ES-I3 (cell line): ENCODE data around the gene MIA3.
"Not testable (repeated sequence)": the region's sequence is repeated elsewhere in the genome, so short reads cannot be mapped to it uniquely, and the experiment has no call there.

ENCODE experiments used
- H3K36me3 ChIP-seq: 2 replicates; pipeline ENCODE4 v1.6.1; 2013; ENCODE audit warnings: mild to moderate bottlenecking, low read length, control low read depth, moderate library complexity; ENCODE audit not compliant: insufficient read depth
- H3K4me1 ChIP-seq: 2 replicates; pipeline ENCODE4 v1.6.1; 2013; ENCODE audit warnings: mild to moderate bottlenecking, control low read depth, low read length; ENCODE audit not compliant: insufficient read depth
- H3K9ac ChIP-seq: 2 replicates; pipeline ENCODE4 v1.6.1; 2013; ENCODE audit warnings: low read depth, mild to moderate bottlenecking, low read length, moderate library complexity
- H3K9me3 ChIP-seq: 2 replicates; pipeline ENCODE4 v1.6.1; 2013; ENCODE audit warnings: mild to moderate bottlenecking, low read length, moderate library complexity; ENCODE audit not compliant: control insufficient read depth, insufficient read depth

The MIA3 gene

DNA sequence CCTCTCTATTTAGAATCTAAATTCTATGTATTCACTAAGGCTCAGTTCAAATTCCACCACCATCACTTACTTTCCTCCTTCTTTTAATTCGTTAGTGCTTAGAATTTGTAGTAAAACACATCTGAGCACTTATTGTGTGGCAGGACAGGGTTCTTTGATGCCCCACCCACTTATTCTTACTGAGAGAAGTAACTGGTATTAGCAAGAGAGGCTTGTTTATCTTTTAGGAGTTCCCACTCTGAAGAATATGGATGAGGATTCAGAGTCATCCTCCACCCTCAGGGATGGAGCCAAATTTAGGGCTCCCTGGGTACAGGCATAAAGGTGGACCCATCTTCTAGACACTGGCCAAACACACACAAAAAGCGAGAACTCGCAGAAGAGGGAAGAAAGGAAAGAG is 16.6 kb upstream of the MIA3 start:
- H3K4me1 ChIP-seq = no peaks in the 10 kb centered on the region
- no peaks in the 10 kb centered on the region for H3K36me3 ChIP-seq
- H3K9ac ChIP-seq = no peak overlapping the region
- H3K9me3 ChIP-seq = no peaks in the 10 kb centered on the region

DNA sequence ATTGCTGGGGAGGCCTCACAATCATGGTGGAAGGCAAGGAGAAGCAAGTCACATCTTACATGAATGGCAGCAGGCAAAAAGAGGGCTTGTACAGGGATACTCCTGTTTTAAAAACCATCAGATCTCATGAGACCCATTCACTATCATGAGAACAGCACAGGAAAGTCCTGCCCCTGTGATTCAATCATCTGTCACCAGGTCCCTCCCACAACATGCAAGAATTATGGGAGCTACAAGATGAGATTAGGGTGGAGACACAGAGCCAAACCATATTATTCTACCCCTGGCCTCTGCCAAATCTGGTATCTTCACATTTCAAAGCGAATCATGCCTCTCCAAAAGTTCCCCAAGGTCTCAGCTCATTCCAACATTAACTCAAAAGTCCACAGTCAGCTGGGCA is 11.1 kb upstream of the MIA3 start:
- Histone ChIP-seq H3K9me3 (no peaks in the 10 kb centered on the region), H3K36me3 (no peaks in the 10 kb centered on the region), H3K9ac (no peak overlapping the region), H3K4me1 (no peaks in the 10 kb centered on the region)

DNA sequence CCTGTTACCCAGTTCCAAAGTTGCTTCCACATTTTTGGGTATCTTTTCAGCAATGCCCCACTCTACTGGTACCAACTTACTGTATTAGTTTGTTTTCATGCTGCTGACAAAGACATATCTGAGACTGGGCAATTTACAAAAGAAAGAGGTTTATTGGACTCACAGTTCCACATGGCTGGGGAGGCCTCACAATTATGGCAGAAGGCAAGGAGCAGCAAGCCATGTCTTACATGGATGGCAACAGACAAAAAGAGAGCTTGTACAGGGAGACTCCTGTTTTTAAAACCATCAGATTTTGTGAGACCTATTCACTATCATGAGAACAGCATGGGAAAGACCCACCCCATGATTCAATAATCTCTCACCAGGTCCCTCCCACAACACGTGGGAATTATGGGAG is 8.8 kb upstream of the MIA3 start:
- H3K9ac ChIP-seq, H3K4me1 ChIP-seq, H3K36me3 ChIP-seq, H3K9me3 ChIP-seq: not testable (repeated sequence)

DNA sequence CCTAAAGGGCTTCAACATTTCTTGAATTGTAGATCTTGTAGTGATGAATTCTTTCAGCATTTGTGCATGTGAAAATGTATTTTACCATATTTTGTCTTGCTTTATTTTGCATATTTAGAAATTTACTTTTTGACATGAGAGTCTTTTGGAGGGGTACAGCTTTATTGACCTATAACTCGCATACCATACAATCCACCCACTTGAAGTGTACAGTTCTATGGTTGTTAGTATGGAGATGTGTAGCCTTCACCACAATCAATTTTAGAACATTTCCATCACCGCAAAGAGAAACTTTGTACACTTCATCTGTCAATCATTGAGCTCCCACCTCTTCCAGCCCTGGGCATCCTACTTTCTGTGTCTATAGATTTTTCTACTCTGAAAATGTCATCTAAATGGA is 7.2 kb upstream of the MIA3 start:
- Histone ChIP-seq H3K4me1 (no peaks in the 10 kb centered on the region), H3K36me3 (no peaks in the 10 kb centered on the region), H3K9me3 (no peaks in the 10 kb centered on the region), H3K9ac (no peak overlapping the region)

DNA sequence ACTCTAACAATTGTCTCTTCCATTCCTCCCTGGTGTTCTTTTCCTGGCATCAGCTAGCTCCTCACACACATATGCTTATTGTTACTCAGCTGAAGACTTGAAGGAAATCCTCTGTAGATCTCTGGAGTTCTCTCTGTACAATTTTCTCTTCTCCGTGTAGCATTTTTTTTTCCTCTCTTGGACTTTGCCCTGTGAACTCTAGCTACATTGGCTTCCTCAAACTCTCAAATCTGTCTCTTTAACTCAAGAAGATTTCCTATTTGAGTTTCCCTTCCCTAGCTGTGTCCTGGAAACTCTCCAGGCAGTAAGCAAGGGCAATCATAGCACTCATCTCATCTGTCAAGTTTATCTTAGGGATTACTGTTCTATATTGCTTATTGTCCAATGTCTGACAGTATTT is 4.3 kb upstream of the MIA3 start:
- no peaks in the 10 kb centered on the region for H3K4me1 ChIP-seq
- H3K9ac ChIP-seq = no peak overlapping the region
- no peaks in the 10 kb centered on the region for H3K9me3 ChIP-seq
- no peaks in the 10 kb centered on the region for H3K36me3 ChIP-seq

DNA sequence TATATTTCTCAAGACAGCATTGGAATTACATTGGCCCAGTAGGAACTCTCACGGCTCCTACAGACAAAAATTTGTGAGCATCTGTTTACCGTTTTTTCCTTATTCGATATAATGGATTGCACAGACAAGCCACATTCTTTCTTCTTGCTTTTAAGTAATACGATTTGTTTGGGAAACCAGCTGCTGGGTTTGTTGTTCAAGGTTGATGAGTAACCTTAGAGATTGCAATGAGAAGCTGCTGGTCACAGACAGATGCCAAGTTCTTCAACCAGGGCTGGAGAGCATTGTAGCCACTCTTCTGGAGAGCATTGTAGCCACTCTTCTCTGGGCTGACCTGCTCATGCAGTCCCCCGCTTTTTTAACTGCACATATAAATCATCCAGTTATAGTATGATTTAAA is 1.4 kb upstream of the MIA3 start:
- no peaks in the 10 kb centered on the region for H3K9me3 ChIP-seq
- no peaks in the 10 kb centered on the region; the same call in 1 of the 2 replicates for H3K36me3 ChIP-seq
- no peaks in the 10 kb centered on the region for H3K4me1 ChIP-seq
- peak overlapping the region; percentile 56; the same call in 1 of the 2 replicates for H3K9ac ChIP-seq

DNA sequence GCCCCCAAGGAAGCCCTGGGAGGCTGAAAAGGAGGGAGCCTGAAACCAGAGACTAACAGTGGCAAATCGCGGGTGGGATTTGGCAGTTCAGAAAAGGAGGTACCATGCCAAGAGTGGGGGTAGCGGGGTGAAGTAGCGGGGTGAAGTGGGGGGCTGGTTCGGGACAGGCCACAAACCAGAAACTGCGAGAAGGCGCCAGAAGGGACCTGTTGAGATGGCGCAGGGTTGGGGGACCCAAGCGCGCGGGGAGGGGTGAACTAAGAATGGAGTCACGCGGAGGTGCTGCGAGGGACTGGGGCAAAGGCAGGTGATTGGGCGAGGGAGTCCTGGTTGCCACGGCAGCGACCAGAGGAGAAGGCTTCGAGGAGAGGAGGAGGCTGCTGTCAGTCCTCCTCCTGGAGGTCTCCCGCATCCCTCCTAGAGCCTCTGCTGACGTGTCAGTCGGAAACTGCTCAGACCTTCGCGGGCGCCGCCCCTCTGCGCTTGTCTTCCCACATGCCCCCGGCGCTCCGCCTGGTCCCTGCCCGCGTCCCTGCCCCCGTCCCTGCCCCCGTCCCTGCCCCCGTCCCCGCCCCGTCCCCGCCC is 438 bp upstream of the MIA3 start:
- Histone ChIP-seq H3K4me1 (no peaks in the 10 kb centered on the region), H3K36me3 (no peaks in the 10 kb centered on the region; the same call in 1 of the 2 replicates), H3K9me3 (no peaks in the 10 kb centered on the region), H3K9ac (peak overlapping the region; percentile 56)

DNA sequence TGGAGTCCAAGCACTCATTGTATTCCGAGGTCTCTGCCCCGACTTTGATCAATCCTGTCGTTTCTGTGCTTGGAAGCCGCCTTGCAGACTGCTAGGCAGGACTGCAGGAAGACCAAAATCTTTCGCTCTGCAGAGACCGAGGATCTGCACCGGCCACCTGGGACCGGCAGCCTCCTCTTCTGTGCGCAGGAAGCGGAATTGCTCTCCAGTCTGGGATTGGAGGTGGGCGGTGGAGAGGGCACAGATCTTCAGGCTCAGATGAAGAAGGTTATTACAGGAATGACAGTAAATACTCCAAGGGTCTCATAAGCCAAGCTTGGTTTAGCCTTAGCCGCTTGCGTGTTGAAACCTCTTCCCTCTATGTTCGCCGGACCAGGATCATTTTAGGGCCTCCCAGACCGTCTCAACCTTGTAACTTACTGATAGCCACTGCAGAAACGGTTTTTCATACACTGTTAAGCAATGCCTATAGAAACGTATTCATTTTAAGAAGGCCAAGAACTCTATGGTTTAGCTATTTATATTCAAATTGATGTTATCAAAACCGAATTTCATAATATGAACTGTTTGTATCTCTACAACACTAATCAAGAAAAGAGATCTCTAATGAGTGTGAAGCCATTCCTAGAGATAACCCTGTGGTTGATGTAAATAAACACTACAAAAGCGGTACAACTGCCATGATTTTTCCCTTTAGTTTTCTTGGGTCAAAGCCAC is 1.1 kb downstream of the MIA3 start:
- peaks cover 3% of the 10 kb centered on the region for H3K36me3 ChIP-seq
- no peaks in the 10 kb centered on the region for H3K4me1 ChIP-seq
- H3K9ac ChIP-seq = peak overlapping the region; percentile 88
- no peaks in the 10 kb centered on the region for H3K9me3 ChIP-seq

DNA sequence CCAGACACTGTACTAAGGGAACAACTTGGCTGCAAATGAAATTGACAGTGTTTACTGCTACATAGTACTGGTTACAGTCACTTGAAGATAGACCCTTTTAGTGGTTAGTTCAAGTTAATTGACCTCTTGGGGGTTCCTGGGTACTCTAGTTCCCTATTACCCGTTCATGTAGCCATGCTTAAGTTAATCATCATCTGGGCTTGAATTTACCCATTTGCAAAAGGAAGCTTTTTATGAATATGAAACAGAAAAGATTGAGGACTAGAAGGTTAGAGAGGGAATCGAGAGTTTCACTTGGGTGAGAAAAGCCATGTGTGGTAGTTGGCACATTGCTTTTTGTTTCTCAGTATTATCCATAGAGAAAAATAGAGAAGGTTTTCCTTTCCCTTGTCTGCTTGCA is 2.7 kb downstream of the MIA3 start:
- Histone ChIP-seq H3K9ac (no peak overlapping the region), H3K9me3 (no peaks in the 10 kb centered on the region), H3K4me1 (no peaks in the 10 kb centered on the region), H3K36me3 (peaks cover 3% of the 10 kb centered on the region)

DNA sequence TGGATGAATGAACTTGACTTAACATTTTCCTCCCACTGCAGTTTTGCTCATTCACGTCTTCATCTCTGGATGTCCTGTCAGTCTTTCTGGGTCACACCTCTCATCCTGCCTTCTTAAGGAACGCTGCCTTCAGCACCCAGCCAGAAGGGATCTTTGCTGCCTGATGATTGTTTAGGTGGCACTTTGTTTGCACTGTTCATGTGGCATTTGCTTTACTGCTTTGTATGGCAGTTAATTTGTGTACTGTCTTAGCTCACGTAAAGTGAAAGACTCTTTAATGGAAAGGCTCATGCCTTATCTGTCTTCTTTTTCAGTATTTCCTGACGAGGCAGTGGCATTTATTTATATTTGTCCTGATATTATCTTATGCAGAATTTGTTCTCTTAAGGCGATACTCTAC is 4.9 kb downstream of the MIA3 start:
- Histone ChIP-seq H3K9me3 (no peaks in the 10 kb centered on the region), H3K36me3 (peaks cover 8% of the 10 kb centered on the region), H3K4me1 (no peaks in the 10 kb centered on the region), H3K9ac (no peak overlapping the region)

DNA sequence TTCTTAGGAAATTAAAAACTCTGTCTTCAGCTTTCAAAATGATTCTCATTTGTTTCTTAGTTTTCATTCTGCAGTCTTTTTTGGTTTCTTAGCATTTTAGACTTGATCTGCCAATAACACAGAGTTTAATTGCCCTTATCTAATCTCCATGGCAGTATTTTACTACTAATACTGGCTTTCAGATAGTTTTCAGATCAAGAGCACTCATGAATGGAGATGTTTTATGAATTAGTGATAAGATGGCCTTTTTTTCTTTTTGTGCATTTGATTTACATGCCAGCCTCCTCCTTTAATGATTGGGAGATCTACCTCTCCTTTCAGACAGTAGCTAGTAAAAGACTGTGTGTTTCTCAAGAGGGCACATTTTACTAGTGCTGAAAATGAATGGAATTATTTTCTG is 5.6 kb downstream of the MIA3 start:
- Histone ChIP-seq H3K9me3 (no peaks in the 10 kb centered on the region), H3K9ac (no peak overlapping the region), H3K36me3 (peaks cover 8% of the 10 kb centered on the region), H3K4me1 (no peaks in the 10 kb centered on the region)

DNA sequence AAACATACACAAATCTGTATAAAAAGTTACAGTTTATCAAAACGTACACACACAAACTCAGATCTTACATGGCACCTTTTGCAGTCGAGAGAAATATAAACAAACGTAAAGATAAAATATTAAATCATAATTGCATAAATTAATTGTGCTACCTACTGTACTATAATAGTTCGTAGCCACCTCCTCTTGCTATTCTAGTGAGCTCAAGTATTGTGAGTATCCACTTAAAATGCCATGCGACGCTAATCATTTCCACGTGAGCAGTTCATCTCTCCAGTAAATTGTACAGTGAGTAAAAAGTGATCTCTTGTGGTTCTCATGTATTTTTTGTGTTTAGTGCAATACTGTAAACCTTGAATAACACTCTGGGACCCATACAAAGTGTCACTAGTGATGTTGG is 6.3 kb downstream of the MIA3 start:
- peaks cover 15% of the 10 kb centered on the region for H3K36me3 ChIP-seq

DNA sequence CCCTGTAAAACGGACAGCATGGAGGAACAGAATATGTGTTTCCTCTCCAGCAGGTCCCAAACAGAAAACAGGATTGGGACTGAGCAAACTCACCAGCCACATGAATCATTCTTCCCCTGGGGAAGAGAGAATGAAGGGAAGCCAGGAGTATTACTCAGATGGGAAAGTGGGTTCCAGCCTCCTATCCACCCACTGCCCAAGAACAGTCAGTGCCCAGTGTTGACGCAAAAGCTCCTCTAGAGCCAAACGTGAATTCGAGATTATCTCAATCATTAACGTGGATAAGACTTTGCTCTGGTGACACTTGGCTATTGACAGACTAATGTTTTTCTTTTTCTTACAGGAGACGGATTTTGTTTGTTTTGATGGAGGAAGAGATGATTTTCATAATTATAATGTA is 9.3 kb downstream of the MIA3 start:
- no peak overlapping the region for H3K9ac ChIP-seq

More for the DNA sequence above, 6.3 kb downstream of the MIA3 start:
- no peak overlapping the region for H3K9ac ChIP-seq
- no peaks in the 10 kb centered on the region for H3K4me1 ChIP-seq
- H3K9me3 ChIP-seq = no peaks in the 10 kb centered on the region

DNA sequence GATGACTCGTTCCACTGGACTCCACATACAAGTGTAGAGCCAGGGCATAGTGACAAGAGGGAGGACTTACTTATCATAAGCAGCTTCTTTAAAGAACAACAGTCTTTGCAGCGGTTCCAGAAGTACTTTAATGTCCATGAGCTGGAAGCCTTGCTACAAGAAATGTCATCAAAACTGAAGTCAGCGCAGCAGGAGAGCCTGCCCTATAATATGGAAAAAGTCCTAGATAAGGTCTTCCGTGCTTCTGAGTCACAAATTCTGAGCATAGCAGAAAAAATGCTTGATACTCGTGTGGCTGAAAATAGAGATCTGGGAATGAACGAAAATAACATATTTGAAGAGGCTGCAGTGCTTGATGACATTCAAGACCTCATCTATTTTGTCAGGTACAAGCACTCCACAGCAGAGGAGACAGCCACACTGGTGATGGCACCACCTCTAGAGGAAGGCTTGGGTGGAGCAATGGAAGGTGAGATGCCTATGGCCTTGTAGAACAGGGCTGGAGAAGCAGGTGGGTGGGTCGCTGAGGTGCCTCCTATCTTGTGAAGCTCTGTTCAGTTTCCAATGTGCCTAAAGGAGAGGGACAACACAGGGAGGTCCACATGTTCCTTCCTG is 12.1 kb downstream of the MIA3 start:
- H3K36me3 ChIP-seq = peaks cover 16% of the 10 kb centered on the region; the same call in 1 of the 2 replicates
- H3K9ac ChIP-seq = no peak overlapping the region
- H3K4me1 ChIP-seq = no peaks in the 10 kb centered on the region
- no peaks in the 10 kb centered on the region for H3K9me3 ChIP-seq

More for the DNA sequence above, 9.3 kb downstream of the MIA3 start:
- Histone ChIP-seq H3K4me1 (no peaks in the 10 kb centered on the region), H3K9me3 (no peaks in the 10 kb centered on the region), H3K36me3 (peaks cover 20% of the 10 kb centered on the region; the same call in 1 of the 2 replicates)

DNA sequence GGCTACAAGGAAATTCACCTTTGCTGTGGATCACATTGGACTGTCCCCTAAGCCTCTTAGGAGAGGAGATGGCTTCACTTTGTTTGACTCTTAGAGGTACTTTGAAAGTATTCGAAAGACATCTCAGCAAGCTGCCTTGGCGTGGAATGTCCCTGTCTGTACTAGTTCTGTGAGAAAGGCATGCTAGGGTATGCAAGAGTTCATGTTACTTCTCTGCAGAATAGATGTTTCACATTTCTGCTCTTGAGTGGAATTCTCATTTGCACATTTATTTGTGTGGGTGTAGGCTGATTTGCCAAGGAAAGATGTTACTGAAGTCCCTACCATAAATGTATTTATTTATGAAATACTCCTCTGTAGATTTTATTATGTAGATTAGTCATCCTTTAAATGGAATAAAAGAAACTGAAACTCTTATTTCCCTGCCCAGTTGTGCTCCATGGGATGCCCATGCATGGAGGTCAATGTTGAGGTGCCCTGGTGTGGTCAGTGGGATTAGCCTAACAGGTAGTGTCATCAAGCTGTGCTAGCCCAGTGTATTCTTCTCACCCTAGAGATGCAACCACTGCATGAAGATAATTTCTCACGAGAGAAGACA is 13.8 kb downstream of the MIA3 start:
- Histone ChIP-seq H3K9ac (no peak overlapping the region), H3K4me1 (no peaks in the 10 kb centered on the region), H3K9me3 (no peaks in the 10 kb centered on the region), H3K36me3 (peaks cover 12% of the 10 kb centered on the region; the same call in 1 of the 2 replicates)
